Tibial nerve (tissue), 4 donors: Measurements from ENCODE around the gene KCNA4. TPM values are rescaled to one million over a fixed set of nuclear protein-coding genes. Genes with fewer than 3 reads are reported as not detected.

Source experiments
- DNase-seq, 2 donors: peaks; one replicate each; pipeline ENCODE4 v3.0.0-alpha.2; 2019; ENCODE audit warnings: low spot score in 2 of 2
- H3K27ac ChIP-seq, 4 donors: fragments of 200-600 bp; sonication (generic) in 3 of 4; one replicate each; pipeline ENCODE4 v1.5.1; 2017 to 2019; ENCODE audit warnings: mild to moderate bottlenecking in 1 of 4
- H3K27me3 ChIP-seq, 2 donors: fragments of 200-600 bp; sonication (generic) in 1 of 2; one replicate each; pipeline versions ENCODE4 v1.5.1 to v1.6.0; 2017 to 2019
- H3K36me3 ChIP-seq, 3 donors: fragments of 200-600 bp; sonication (generic); one replicate each; pipeline ENCODE4 v1.5.1; 2018 to 2019
- H3K4me1 ChIP-seq, 4 donors: fragments of 200-600 bp; sonication (generic) in 3 of 4; one replicate each; pipeline ENCODE4 v1.5.1; 2017 to 2019
- H3K4me3 ChIP-seq, 4 donors: fragments of 200-600 bp; sonication (generic) in 3 of 4; one replicate each; pipeline ENCODE4 v1.5.1; 2017 to 2019; ENCODE audit warnings: mild to moderate bottlenecking in 1 of 4, moderate library complexity in 1 of 4
- H3K9me3 ChIP-seq, 4 donors: fragments of 200-600 bp; sonication (generic) in 3 of 4; one replicate each; pipeline ENCODE4 v1.5.1; 2017 to 2019
- EP300 ChIP-seq, 2 donors: sonication (generic); formaldehyde crosslinking; IDR thresholded peaks; one replicate each; pipeline ENCODE4 v1.6.1; 2017; ENCODE audit warnings: antibody characterized with exemption in 2 of 2, mild to moderate bottlenecking in 1 of 2
- POLR2A ChIP-seq, 2 donors: fragments of 450-650 bp; IDR thresholded peaks; one replicate each; pipeline ENCODE4 v1.6.1; 2017; ENCODE audit warnings: antibody characterized with exemption in 2 of 2, mild to moderate bottlenecking in 2 of 2, moderate library complexity in 2 of 2
- WGBS, 2 donors: methylation state at CpG; one replicate each; pipeline ENCODE4 v1.1.5; 2018; 5-methylcytosine and 5-hydroxymethylcytosine counted together
- total RNA-seq, 4 donors: library from RNA; depleted of rRNA; stranded (reverse); fragments of >200 nt; gene quantifications; one replicate each; pipeline ENCODE4 v1.1.0, GENCODE V29; 2016
- TF ChIP-seq, protein P1 (sequence below), 5 experiments: fragments of 200-600 bp in 3 of 5; fragments of 450-650 bp in 2 of 5; sonication (generic) in 3 of 5; IDR thresholded peaks; one replicate each; pipeline ENCODE4 v1.5.1; 2016 to 2019; ENCODE audit warnings: antibody characterized with exemption in 5 of 5, mild to moderate bottlenecking in 3 of 5, moderate library complexity in 2 of 5

KCNA4 gene
- total RNA-seq, 4 donors from 2014 or later: 0.21 to 2.4 (median 0.44) TPM

DNA sequence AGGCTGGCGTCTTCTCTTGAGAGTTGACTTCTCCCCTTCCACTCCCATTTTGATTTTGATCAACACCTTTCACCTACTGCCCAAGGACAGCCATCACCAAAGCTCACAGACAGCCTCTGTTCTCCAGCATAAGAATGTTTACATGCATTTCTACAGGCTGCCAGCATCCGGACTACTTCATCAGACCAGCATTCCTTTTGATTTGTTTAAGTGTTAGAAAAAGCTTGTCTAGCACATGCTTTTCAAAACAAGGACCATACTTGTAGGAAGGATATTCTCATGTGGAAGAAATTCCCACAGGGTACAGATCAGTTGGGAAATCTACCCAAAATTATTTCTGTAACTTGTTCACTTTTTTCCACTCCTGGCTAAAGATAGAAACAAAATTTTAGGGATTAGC is 6.2 kb upstream of the KCNA4 start:
- no peak for DNase-seq
- TF ChIP-seq, protein P1, sequence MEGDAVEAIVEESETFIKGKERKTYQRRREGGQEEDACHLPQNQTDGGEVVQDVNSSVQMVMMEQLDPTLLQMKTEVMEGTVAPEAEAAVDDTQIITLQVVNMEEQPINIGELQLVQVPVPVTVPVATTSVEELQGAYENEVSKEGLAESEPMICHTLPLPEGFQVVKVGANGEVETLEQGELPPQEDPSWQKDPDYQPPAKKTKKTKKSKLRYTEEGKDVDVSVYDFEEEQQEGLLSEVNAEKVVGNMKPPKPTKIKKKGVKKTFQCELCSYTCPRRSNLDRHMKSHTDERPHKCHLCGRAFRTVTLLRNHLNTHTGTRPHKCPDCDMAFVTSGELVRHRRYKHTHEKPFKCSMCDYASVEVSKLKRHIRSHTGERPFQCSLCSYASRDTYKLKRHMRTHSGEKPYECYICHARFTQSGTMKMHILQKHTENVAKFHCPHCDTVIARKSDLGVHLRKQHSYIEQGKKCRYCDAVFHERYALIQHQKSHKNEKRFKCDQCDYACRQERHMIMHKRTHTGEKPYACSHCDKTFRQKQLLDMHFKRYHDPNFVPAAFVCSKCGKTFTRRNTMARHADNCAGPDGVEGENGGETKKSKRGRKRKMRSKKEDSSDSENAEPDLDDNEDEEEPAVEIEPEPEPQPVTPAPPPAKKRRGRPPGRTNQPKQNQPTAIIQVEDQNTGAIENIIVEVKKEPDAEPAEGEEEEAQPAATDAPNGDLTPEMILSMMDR (IDR thresholded peaks at IDR 0.05): no peak
- TF ChIP-seq EP300 (IDR thresholded peaks at IDR 0.05): no peak
- TF ChIP-seq POLR2A (IDR thresholded peaks at IDR 0.05): no peak
- 33 to 41% methylated on average over 2 of the region's 2 CpGs for WGBS, 2 donors
- Histone ChIP-seq H3K27me3 (peaks cover 0 to 6% of the 10 kb centered on the region in 2 donors), H3K4me3 (no peak overlapping the region), H3K36me3 (no peaks in the 10 kb centered on the region), H3K27ac (no peak overlapping the region), H3K4me1 (peaks cover 0 to 1% (median 0%) of the 10 kb centered on the region in 4 donors), H3K9me3 (no peaks in the 10 kb centered on the region)

GRCh38 chr11:30019481-30019880 is 2.7 kb upstream of the KCNA4 start:
- H3K9me3 ChIP-seq: no peaks in the 10 kb centered on the region
- H3K27ac ChIP-seq: no peak overlapping the region
- no peaks in the 10 kb centered on the region for H3K36me3 ChIP-seq
- DNase-seq: no peak
- 61 to 71% methylated on average over 3 of the region's 3 CpGs for WGBS, 2 donors
- H3K4me3 ChIP-seq: no peak overlapping the region
- peaks cover 0 to 34% of the 10 kb centered on the region in 2 donors for H3K27me3 ChIP-seq
- TF ChIP-seq EP300 (IDR thresholded peaks at IDR 0.05) (no peak), POLR2A (IDR thresholded peaks at IDR 0.05) (no peak)
- TF ChIP-seq, protein P1 (IDR thresholded peaks at IDR 0.05): no peak
- H3K4me1 ChIP-seq: peaks cover 0 to 25% (median 0%) of the 10 kb centered on the region in 4 donors

DNA sequence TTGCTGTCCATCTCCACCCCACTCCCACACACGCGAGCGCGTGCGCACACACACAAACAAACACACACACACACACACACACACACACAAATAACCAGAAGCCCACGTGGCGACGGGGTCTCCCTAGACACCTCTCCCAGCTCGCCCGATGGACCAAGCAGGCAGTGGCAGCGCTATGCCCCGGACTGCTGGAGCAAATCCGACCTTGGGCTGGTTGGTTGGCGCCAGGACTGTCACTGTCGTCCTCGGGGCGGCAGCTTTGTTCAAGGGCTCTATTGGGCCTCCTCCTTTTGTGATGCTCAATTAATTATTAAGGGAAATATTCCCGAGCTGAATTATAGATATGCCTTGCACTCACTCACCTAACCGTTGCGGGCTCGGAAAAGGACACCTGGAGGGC is 1.7 kb upstream of the KCNA4 start:
- DNase-seq: no peak

DNA sequence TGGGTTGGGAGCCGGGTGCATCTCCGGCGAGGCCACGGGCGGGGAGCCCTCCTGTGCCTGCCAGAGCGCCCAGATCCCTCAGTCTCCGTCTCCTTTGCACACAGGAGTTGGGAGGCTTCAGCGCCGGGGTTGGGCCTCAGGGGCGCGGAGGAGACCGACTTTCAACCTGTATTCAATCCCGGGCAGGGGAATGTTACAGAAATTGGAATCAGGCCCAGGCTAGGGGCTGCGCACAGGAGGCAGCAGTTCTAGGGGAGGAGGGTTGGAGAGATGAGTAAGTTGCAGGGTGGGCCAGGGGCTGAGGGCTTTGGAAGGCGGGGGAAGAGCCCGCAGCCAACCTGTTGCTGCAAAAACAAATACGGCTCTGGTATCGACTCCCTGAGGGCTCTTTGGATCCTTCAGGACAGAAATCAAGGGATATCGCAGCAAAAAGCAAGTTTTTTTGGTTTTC is 640 bp upstream of the KCNA4 start:
- H3K27ac ChIP-seq: no peak overlapping the region
- no peak for DNase-seq
- TF ChIP-seq POLR2A (IDR thresholded peaks at IDR 0.05) (no peak), EP300 (IDR thresholded peaks at IDR 0.05) (no peak)
- TF ChIP-seq, protein P1 (IDR thresholded peaks at IDR 0.05): no peak
- peak overlapping the region in 2 of 4 donors; percentile 16 to 49 for H3K4me3 ChIP-seq
- H3K4me1 ChIP-seq: peaks cover 0 to 25% (median 0%) of the 10 kb centered on the region in 4 donors
- peaks cover 0 to 34% of the 10 kb centered on the region in 2 donors for H3K27me3 ChIP-seq
- H3K9me3 ChIP-seq: no peaks in the 10 kb centered on the region
- no peaks in the 10 kb centered on the region for H3K36me3 ChIP-seq
- WGBS, 2 donors: 7 to 14% methylated on average over 19 of the region's 19 CpGs

More for the DNA sequence above, 1.7 kb upstream of the KCNA4 start:
- Histone ChIP-seq H3K4me1 (peaks cover 0 to 25% (median 0%) of the 10 kb centered on the region in 4 donors), H3K27ac (no peak overlapping the region), H3K9me3 (no peaks in the 10 kb centered on the region), H3K27me3 (peaks cover 0 to 34% of the 10 kb centered on the region in 2 donors), H3K4me3 (no peak overlapping the region), H3K36me3 (no peaks in the 10 kb centered on the region)
- no peak for TF ChIP-seq EP300 (IDR thresholded peaks at IDR 0.05)
- TF ChIP-seq, protein P1 (IDR thresholded peaks at IDR 0.05): no peak
- TF ChIP-seq POLR2A (IDR thresholded peaks at IDR 0.05): no peak
- 25 to 33% methylated on average over 20 to 21 of the region's 21 CpGs for WGBS, 2 donors

GRCh38 chr11:30015725-30016412 is 961 bp downstream of the KCNA4 start:
- H3K27me3 ChIP-seq: peaks cover 0 to 34% of the 10 kb centered on the region in 2 donors
- 4 to 6% methylated on average over 32 of the region's 32 CpGs for WGBS, 2 donors
- H3K36me3 ChIP-seq: no peaks in the 10 kb centered on the region
- no peaks in the 10 kb centered on the region for H3K9me3 ChIP-seq
- H3K4me1 ChIP-seq: peaks cover 0 to 25% (median 0%) of the 10 kb centered on the region in 4 donors
- TF ChIP-seq, protein P1 (IDR thresholded peaks at IDR 0.05): no peak
- TF ChIP-seq POLR2A (IDR thresholded peaks at IDR 0.05): no peak
- no peak for TF ChIP-seq EP300 (IDR thresholded peaks at IDR 0.05)
- H3K4me3 ChIP-seq: peak overlapping the region in 1 of 4 donors; percentile 49
- H3K27ac ChIP-seq: no peak overlapping the region
- no peak for DNase-seq
